B cell (primary cell): Measurements from ENCODE around the gene OXSR1. TPM values are rescaled to one million over a fixed set of nuclear protein-coding genes. Genes with fewer than 3 reads are reported as not detected.

Experiments used
- ATAC-seq: fragments of 200-7000 bp; cut with Tn5 transposase; one replicate; pipeline ENCODE4 v1.10.0; 2021; ENCODE audit warnings: low read depth, mild to moderate bottlenecking, moderate number of reproducible peaks, moderate library complexity
- CTCF ChIA-PET: fragments of 350-600 bp; sonication (Branson Sonifier 250); formaldehyde crosslinking; loops from one replicate; lab custom pipeline; 2021; ENCODE audit warnings: antibody characterized with exemption, inconsistent platforms; lab: Charles Lee
- POLR2A ChIA-PET: fragments of 350-600 bp; sonication (Branson Sonifier 250); formaldehyde crosslinking; loops from one replicate; lab custom pipeline; 2021; ENCODE audit warnings: antibody characterized with exemption; lab: Charles Lee
- DNase-seq: peaks from one replicate; pipeline ENCODE4 v3.0.0; 2013
- H2AFZ ChIP-seq: 2 replicates; pipeline ENCODE4 v1.6.1; 2012; ENCODE audit warnings: mild to moderate bottlenecking, low read depth, low read length; ENCODE audit not compliant: insufficient read depth, poor library complexity, severe bottlenecking
- H3K27ac ChIP-seq, 2 donors: 1 replicate in 1 of 2; 2 replicates in 1 of 2; pipeline ENCODE4 v1.5.1; 2012 to 2013; ENCODE audit warnings: low read length in 2 of 2, mild to moderate bottlenecking in 2 of 2, moderate library complexity in 1 of 2
- H3K27me3 ChIP-seq, 4 experiments: fragments of 200-600 bp in 1 of 4; sonication (generic) in 1 of 4; replicated peaks in 1 of 4; 1 replicate in 2 of 4; 2 replicates in 2 of 4; pipeline versions ENCODE4 v1.6.1 to v1.7.0; 2013 to 2016; ENCODE audit warnings: low read length in 3 of 4, mild to moderate bottlenecking in 2 of 4, mixed read lengths in 1 of 4, moderate library complexity in 1 of 4; ENCODE audit not compliant: insufficient read depth in 4 of 4, control insufficient read depth in 3 of 4; ENCODE audit errors: control extremely low read depth in 1 of 4
- H3K36me3 ChIP-seq, 2 experiments: replicated peaks in 1 of 2; 1 replicate in 1 of 2; 2 replicates in 1 of 2; pipeline versions ENCODE4 v1.6.1 to v1.7.1; 2013; ENCODE audit warnings: low read length in 1 of 2; ENCODE audit not compliant: insufficient read depth in 2 of 2, control insufficient read depth in 1 of 2; ENCODE audit errors: control extremely low read depth in 1 of 2, extremely low read depth in 1 of 2
- H3K4me1 ChIP-seq, 2 donors: fragments of 200-600 bp in 1 of 2; sonication (generic) in 1 of 2; 1 replicate in 1 of 2; 2 replicates in 1 of 2; pipeline versions ENCODE4 v1.5.1 to v1.6.1; 2013 to 2017; ENCODE audit warnings: low read length in 2 of 2; ENCODE audit not compliant: control insufficient read depth in 2 of 2, insufficient read depth in 2 of 2
- H3K4me2 ChIP-seq: replicated peaks from 2 replicates; pipeline ENCODE3; 2012; ENCODE audit warnings: mild to moderate bottlenecking, low read depth, low read length; ENCODE audit not compliant: poor library complexity, severe bottlenecking
- H3K4me3 ChIP-seq, 5 experiments: fragments of 200-600 bp in 1 of 5; sonication (generic) in 1 of 5; 1 replicate in 3 of 5; 2 replicates in 2 of 5; pipeline versions ENCODE4 v1.5.1 to v1.7.0; 2011 to 2016; ENCODE audit warnings: low read length in 4 of 5, mild to moderate bottlenecking in 4 of 5, low read depth in 2 of 5, control low read depth in 1 of 5, moderate library complexity in 1 of 5; ENCODE audit not compliant: insufficient read depth in 1 of 5; ENCODE audit errors: control extremely low read depth in 1 of 5, extremely low read depth in 1 of 5
- H3K79me2 ChIP-seq: fragments of 200-600 bp; sonication (generic); one replicate; pipeline ENCODE4 v1.6.0; 2016; ENCODE audit warnings: low read length; ENCODE audit not compliant: control insufficient read depth, insufficient read depth
- H3K9ac ChIP-seq: fragments of 200-600 bp; sonication (generic); 2 replicates; pipeline ENCODE4 v1.6.1; 2017; ENCODE audit warnings: mild to moderate bottlenecking, low read length, moderate library complexity
- H3K9me3 ChIP-seq, 3 donors: one replicate each; pipeline versions ENCODE4 v1.6.1 to v1.7.1; 2013; ENCODE audit warnings: low read length in 2 of 3; ENCODE audit not compliant: control insufficient read depth in 2 of 3, insufficient read depth in 1 of 3; ENCODE audit errors: control extremely low read depth in 1 of 3
- H4K20me1 ChIP-seq: 2 replicates; pipeline ENCODE4 v1.6.0; 2012; ENCODE audit warnings: mild to moderate bottlenecking, low read length; ENCODE audit not compliant: insufficient read depth, control insufficient read depth, poor library complexity, severe bottlenecking
- H3K27ac Mint-ChIP-seq: one replicate; pipeline ENCODE4 v1.8.0; 2021; ENCODE audit warnings: mixed read lengths
- H3K27me3 Mint-ChIP-seq: one replicate; pipeline ENCODE4 v1.8.0; 2021; ENCODE audit warnings: mixed read lengths
- H3K4me1 Mint-ChIP-seq: one replicate; pipeline ENCODE4 v1.8.0; 2021; ENCODE audit warnings: mixed read lengths
- H3K4me3 Mint-ChIP-seq: one replicate; pipeline ENCODE4 v1.8.0; 2021; ENCODE audit warnings: mixed read lengths
- H3K9me3 Mint-ChIP-seq: one replicate; pipeline ENCODE4 v1.8.0; 2022; ENCODE audit warnings: mixed read lengths; ENCODE audit not compliant: insufficient read depth
- CTCF ChIP-seq: fragments of 200-600 bp; IDR thresholded peaks from one replicate; pipeline ENCODE4 v1.8.0; 2022; ENCODE audit warnings: antibody characterized with exemption, mild to moderate bottlenecking
- EZH2 ChIP-seq: IDR thresholded peaks from 2 replicates; pipeline ENCODE4 v1.6.1; 2012; ENCODE audit warnings: borderline replicate concordance, low read depth, mild to moderate bottlenecking, moderate library complexity, low read length; ENCODE audit not compliant: insufficient read depth, poor library complexity, severe bottlenecking
- WGBS: methylation state at CpG from one replicate; pipeline ENCODE4 v1.1.5; 2013; ENCODE audit warnings: missing lambda C conversion rate; ENCODE audit not compliant: insufficient coverage; 5-methylcytosine and 5-hydroxymethylcytosine counted together
- intact Hi-C: fragments of 100-400 bp; cut with micrococcal nuclease; formaldehyde crosslinking; loops from one replicate; pipeline ENCODE4 v1.10.0; 2022
- polyA plus RNA-seq: library from polyadenylated mRNA; depleted of rRNA; stranded (reverse); fragments of >200 nt; gene quantifications from 2 replicates; pipeline ENCODE4 v1.2.3, GENCODE V29; 2012
- total RNA-seq, 2 donors: library from RNA; stranded (reverse); fragments of 120-200 nt in 1 of 2; gene quantifications; 1 replicate in 1 of 2; 2 replicates in 1 of 2; pipeline versions ENCODE4 v1.2.3 to v1.2.4, GENCODE V29; 2013 to 2022

OXSR1 gene
- total and polyA plus RNA-seq, 2 donors (not counting 1 experiment from before 2014, with no cell fraction given): 15.5 to 41.5 TPM

GRCh38 chr3:38169027-38169317, 3.6 kb downstream of the OXSR1 start:
- POLR2A ChIA-PET: no interaction called here
- intact Hi-C loops: loop anchor here (10.0 kb wide), 1 partner anchor 886 kb away; the partner anchor contains the start of genes SCN11A and WDR48
- H3K27me3 ChIP-seq: no peaks in the 10 kb centered on the region

DNA sequence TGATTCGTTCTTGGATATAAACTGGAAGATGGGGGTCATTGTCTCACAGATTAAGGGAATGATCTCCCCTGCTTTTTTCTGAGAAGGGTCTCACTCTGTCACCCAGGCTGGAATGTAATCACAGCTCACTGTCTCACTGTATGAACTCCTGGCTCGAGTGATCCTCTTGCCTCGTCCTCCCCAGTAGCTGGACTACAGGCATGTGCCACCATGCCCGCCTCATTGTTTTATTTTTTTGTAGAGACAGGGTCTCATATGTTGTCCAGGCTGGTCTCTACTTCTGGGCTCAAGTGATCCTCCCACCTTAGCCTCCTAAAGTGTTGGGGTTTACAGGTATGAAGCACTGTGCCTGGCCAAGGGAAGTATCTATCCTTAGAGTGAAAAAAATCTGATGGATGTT, 5.4 kb downstream of the OXSR1 start:
- Histone ChIP-seq H3K9me3 (no peaks in the 10 kb centered on the region), H3K79me2 (peaks cover 100% of the 10 kb centered on the region), H3K27ac (no peak overlapping the region), H3K27me3 (no peaks in the 10 kb centered on the region), H3K4me3 (no peak overlapping the region), H4K20me1 (peaks cover 56% of the 10 kb centered on the region), H3K4me2 (no peak overlapping the region), H3K4me1 (peaks cover 19 to 21% of the 10 kb centered on the region in 2 donors), H3K9ac (no peak overlapping the region), H3K36me3 (no peaks in the 10 kb centered on the region), H2AFZ (no peak overlapping the region)
- CTCF ChIA-PET: interaction anchor here (1.1 kb wide), 1 partner anchor 14 kb away, joined by 3 read pairs; no protein-coding TSS in a partner anchor
- 100% methylated on average over 4 of the region's 4 CpGs for WGBS
- TF ChIP-seq CTCF (no peak), EZH2 (no peak)
- ATAC-seq: no peak
- no peak for DNase-seq
- Mint-ChIP-seq H3K4me3 (no peak overlapping the region), H3K9me3 (no peaks in the 10 kb centered on the region), H3K27ac (no peak overlapping the region), H3K4me1 (peaks cover 71% of the 10 kb centered on the region), H3K27me3 (no peaks in the 10 kb centered on the region)
- intact Hi-C loops: no loop called here
- POLR2A ChIA-PET: no interaction called here

More at GRCh38 chr3:38169027-38169317, 3.6 kb downstream of the OXSR1 start:
- Histone ChIP-seq H3K9ac (no peak overlapping the region), H3K4me2 (no peak overlapping the region), H3K4me1 (peaks cover 20 to 27% of the 10 kb centered on the region in 2 donors), H3K79me2 (peaks cover 86% of the 10 kb centered on the region), H3K36me3 (no peaks in the 10 kb centered on the region), H3K27ac (no peak overlapping the region), H2AFZ (no peak overlapping the region), H4K20me1 (peaks cover 49% of the 10 kb centered on the region), H3K4me3 (no peak overlapping the region), H3K9me3 (no peaks in the 10 kb centered on the region)
- peaks cover 72% of the 10 kb centered on the region for H3K4me1 Mint-ChIP-seq
- WGBS: no CpG with 5 or more reads among the region's 1 CpG
- H3K9me3 Mint-ChIP-seq: no peaks in the 10 kb centered on the region
- no peak for DNase-seq
- no peak overlapping the region for H3K4me3 Mint-ChIP-seq
- H3K27ac Mint-ChIP-seq: no peak overlapping the region
- no peak for TF ChIP-seq EZH2
- TF ChIP-seq CTCF: no peak
- no peak for ATAC-seq
- H3K27me3 Mint-ChIP-seq: no peaks in the 10 kb centered on the region
- CTCF ChIA-PET: no interaction called here
